Sigmoid colon (tissue), 7 donors: ENCODE measurements around the gene KAT7. TPM values are rescaled to one million over a fixed set of nuclear protein-coding genes. Genes with fewer than 3 reads are reported as not detected.

Experiments
- DNase-seq: peaks from one replicate; pipeline ENCODE4 v3.0.0-alpha.2; 2019
- H3K27ac ChIP-seq, 4 donors: fragments of 200-600 bp; sonication (generic); one replicate each; pipeline ENCODE4 v1.5.1; 2016 to 2019; ENCODE audit warnings: mild to moderate bottlenecking in 1 of 4
- H3K27me3 ChIP-seq, 3 donors: fragments of 200-600 bp; sonication (generic); one replicate each; pipeline ENCODE4 v1.5.1; 2019; ENCODE audit warnings: mild to moderate bottlenecking in 1 of 3
- H3K36me3 ChIP-seq, 4 donors: fragments of 200-600 bp; sonication (generic); one replicate each; pipeline ENCODE4 v1.5.1; 2016 to 2019
- H3K4me1 ChIP-seq, 4 donors: fragments of 200-600 bp; sonication (generic); one replicate each; pipeline ENCODE4 v1.5.1; 2017 to 2019
- H3K4me3 ChIP-seq, 4 donors: fragments of 200-600 bp; sonication (generic); one replicate each; pipeline ENCODE4 v1.5.1; 2017 to 2019; ENCODE audit warnings: mild to moderate bottlenecking in 2 of 4, moderate library complexity in 1 of 4
- H3K9me3 ChIP-seq, 4 donors: fragments of 200-600 bp in 3 of 4; sonication (generic) in 3 of 4; one replicate each; pipeline versions ENCODE4 v1.5.1 to v1.6.1; 2013 to 2019
- CTCF ChIP-seq, 4 experiments: fragments of 450-650 bp in 3 of 4; fragments of 200-600 bp in 1 of 4; IDR thresholded peaks; one replicate each; pipeline ENCODE4 v1.5.1; 2016 to 2019; ENCODE audit warnings: antibody characterized with exemption in 4 of 4, mild to moderate bottlenecking in 3 of 4, moderate library complexity in 2 of 4
- EP300 ChIP-seq, 4 donors: sonication (generic); formaldehyde crosslinking; IDR thresholded peaks; one replicate each; pipeline ENCODE4 v1.6.1; 2017; ENCODE audit warnings: antibody characterized with exemption in 4 of 4
- POLR2A ChIP-seq, 2 donors: fragments of 450-650 bp; IDR thresholded peaks; one replicate each; pipeline ENCODE4 v1.6.1; 2016; ENCODE audit warnings: antibody characterized with exemption in 2 of 2, mild to moderate bottlenecking in 2 of 2, moderate library complexity in 2 of 2
- POLR2AphosphoS5 ChIP-seq, 4 donors: sonication (generic); formaldehyde crosslinking; IDR thresholded peaks; one replicate each; pipeline ENCODE4 v1.6.1; 2017; ENCODE audit warnings: antibody characterized with exemption in 4 of 4
- WGBS, 2 donors: extraction: QIAGEN DNeasy Blood & Tissue Kit; methylation state at CpG; one replicate each; pipeline ENCODE4 v1.1.7; 2013; 5-methylcytosine and 5-hydroxymethylcytosine counted together
- intact Hi-C: fragments of 100-400 bp; cut with DNase I; formaldehyde crosslinking; loops from one replicate; pipeline ENCODE4 v1.15.1; 2023
- polyA plus RNA-seq, 3 donors: library from polyadenylated mRNA; stranded (reverse); fragments of 200-250 nt; gene quantifications; one replicate each; pipeline ENCODE4 v1.2.3, GENCODE V29; 2013
- total RNA-seq, 4 donors: library from RNA; depleted of rRNA; stranded (reverse); fragments of >200 nt; gene quantifications; one replicate each; pipeline ENCODE4 v1.1.0, GENCODE V29; 2016
- donor health status: healthy with polysubstance abuse.
- donor health status: Bipolar disorder and iron deficiency.
- donor health status: healthy.

KAT7 gene
- total and polyA plus RNA-seq, 7 donors, result 6.2 to 34.9 (median 23.8) TPM

- Histone ChIP-seq H3K4me1 (peaks cover 0 to 14% (median 11%) of the 10 kb centered on the region in 4 donors), H3K27ac (peak overlapping the region in 1 of 4 donors; percentile 47), H3K27me3 (no peaks in the 10 kb centered on the region), H3K4me3 (no peak overlapping the region), H3K36me3 (peaks cover 18 to 86% (median 51%) of the 10 kb centered on the region in 4 donors), H3K9me3 (no peaks in the 10 kb centered on the region)
- DNase-seq, result no peak
- 61 to 69% methylated on average over 1 of the region's 1 CpG for WGBS, 2 donors
- intact Hi-C loops, result no loop called here
- TF ChIP-seq EP300 (IDR thresholded peaks at IDR 0.05) (no peak), POLR2A (IDR thresholded peaks at IDR 0.05) (no peak), POLR2AphosphoS5 (IDR thresholded peaks at IDR 0.05) (no peak), CTCF (IDR thresholded peaks at IDR 0.05) (no peak)
Observed at GRCh38 chr17:49820773-49821172, 32.3 kb downstream of the KAT7 start.

GRCh38 chr17:49821466-49821865, 33.0 kb downstream of the KAT7 start:
- WGBS, 2 donors, result 91 to 97% methylated on average over 2 of the region's 2 CpGs
- Histone ChIP-seq H3K27ac (peak overlapping the region in 1 of 4 donors; percentile 47), H3K9me3 (no peaks in the 10 kb centered on the region), H3K4me1 (peaks cover 0 to 8% (median 6%) of the 10 kb centered on the region in 4 donors), H3K36me3 (peaks cover 20 to 86% (median 58%) of the 10 kb centered on the region in 4 donors), H3K27me3 (no peaks in the 10 kb centered on the region), H3K4me3 (no peak overlapping the region)
- intact Hi-C loops, result no loop called here
- TF ChIP-seq CTCF (IDR thresholded peaks at IDR 0.05), result no peak
- TF ChIP-seq POLR2AphosphoS5 (IDR thresholded peaks at IDR 0.05), result no peak
- no peak for TF ChIP-seq POLR2A (IDR thresholded peaks at IDR 0.05)
- TF ChIP-seq EP300 (IDR thresholded peaks at IDR 0.05), result no peak
- no peak for DNase-seq

GRCh38 chr17:49821916-49822315, 33.4 kb downstream of the KAT7 start:
- WGBS, 2 donors, result 91 to 97% methylated on average over 1 of the region's 1 CpG
- H3K36me3 ChIP-seq, result peaks cover 24 to 86% (median 62%) of the 10 kb centered on the region in 4 donors
- intact Hi-C loops, result no loop called here
- no peak overlapping the region for H3K4me3 ChIP-seq
- no peak for DNase-seq
- TF ChIP-seq EP300 (IDR thresholded peaks at IDR 0.05), result no peak
- no peaks in the 10 kb centered on the region for H3K9me3 ChIP-seq
- H3K27ac ChIP-seq, result no peak overlapping the region
- no peaks in the 10 kb centered on the region for H3K27me3 ChIP-seq
- peaks cover 0 to 5% (median 4%) of the 10 kb centered on the region in 4 donors for H3K4me1 ChIP-seq

GRCh38 chr17:49822829-49823228, 34.3 kb downstream of the KAT7 start:
- intact Hi-C loops, result no loop called here
- H3K4me1 ChIP-seq, result peaks cover 0 to 5% (median 2%) of the 10 kb centered on the region in 4 donors
- H3K27ac ChIP-seq, result no peak overlapping the region
- 14 to 59% methylated on average over 2 of the region's 2 CpGs for WGBS, 2 donors
- DNase-seq, result peak; percentile 79
- H3K36me3 ChIP-seq, result peaks cover 28 to 86% (median 64%) of the 10 kb centered on the region in 4 donors
- no peaks in the 10 kb centered on the region for H3K27me3 ChIP-seq
- H3K9me3 ChIP-seq, result no peaks in the 10 kb centered on the region
- H3K4me3 ChIP-seq, result no peak overlapping the region
- TF ChIP-seq POLR2AphosphoS5 (IDR thresholded peaks at IDR 0.05), result peak in 3 of 4 donors; percentile 22 to 38 (median 26)
- no peak for TF ChIP-seq CTCF (IDR thresholded peaks at IDR 0.05)
- no peak for TF ChIP-seq EP300 (IDR thresholded peaks at IDR 0.05)
- TF ChIP-seq POLR2A (IDR thresholded peaks at IDR 0.05), result no peak

GRCh38 chr17:49823614-49824013, 35.1 kb downstream of the KAT7 start:
- Histone ChIP-seq H3K27me3 (no peaks in the 10 kb centered on the region), H3K27ac (no peak overlapping the region), H3K4me3 (no peak overlapping the region), H3K4me1 (peaks cover 0 to 12% (median 8%) of the 10 kb centered on the region in 4 donors), H3K36me3 (peaks cover 22 to 85% (median 59%) of the 10 kb centered on the region in 4 donors), H3K9me3 (no peaks in the 10 kb centered on the region)
- intact Hi-C loops, result no loop called here
- DNase-seq, result no peak
- no peak for TF ChIP-seq EP300 (IDR thresholded peaks at IDR 0.05)
- TF ChIP-seq POLR2AphosphoS5 (IDR thresholded peaks at IDR 0.05), result no peak
- no peak for TF ChIP-seq POLR2A (IDR thresholded peaks at IDR 0.05)
- no peak for TF ChIP-seq CTCF (IDR thresholded peaks at IDR 0.05)
- WGBS, 2 donors, result 88 to 89% methylated on average over 2 of the region's 2 CpGs
